ENCODE results near the gene PARP3.

DNA sequence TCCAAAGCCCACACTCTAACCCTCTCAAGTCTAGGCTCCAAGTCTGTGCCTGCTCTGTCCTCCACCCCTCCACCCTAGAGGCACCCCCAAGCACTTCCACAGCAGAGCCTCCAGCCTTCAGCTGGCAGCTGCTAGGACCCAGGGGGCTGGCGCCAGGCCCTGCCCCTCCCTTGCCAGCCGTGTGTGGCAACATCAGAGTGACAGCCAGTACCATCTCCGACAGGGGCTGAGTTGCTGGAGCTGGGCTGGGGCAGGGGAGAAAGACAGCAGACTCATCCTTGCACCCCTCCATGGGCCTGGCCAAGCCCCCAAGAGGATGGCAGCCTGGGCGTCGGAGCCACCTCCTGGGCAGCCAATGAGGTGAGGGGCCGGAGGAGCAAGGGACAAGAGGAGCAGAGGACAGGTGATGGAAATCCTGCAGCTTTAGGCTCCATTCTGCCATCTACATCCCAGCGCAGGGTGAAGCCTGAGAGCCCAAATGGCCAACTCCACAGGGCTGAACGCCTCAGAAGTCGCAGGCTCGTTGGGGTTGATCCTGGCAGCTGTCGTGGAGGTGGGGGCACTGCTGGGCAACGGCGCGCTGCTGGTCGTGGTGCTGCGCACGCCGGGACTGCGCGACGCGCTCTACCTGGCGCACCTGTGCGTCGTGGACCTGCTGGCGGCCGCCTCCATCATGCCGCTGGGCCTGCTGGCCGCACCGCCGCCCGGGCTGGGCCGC lies 13.2 kb downstream of the PARP3 start, which contains the start of gene GPR62:
- TF ChIP-seq, protein P1, sequence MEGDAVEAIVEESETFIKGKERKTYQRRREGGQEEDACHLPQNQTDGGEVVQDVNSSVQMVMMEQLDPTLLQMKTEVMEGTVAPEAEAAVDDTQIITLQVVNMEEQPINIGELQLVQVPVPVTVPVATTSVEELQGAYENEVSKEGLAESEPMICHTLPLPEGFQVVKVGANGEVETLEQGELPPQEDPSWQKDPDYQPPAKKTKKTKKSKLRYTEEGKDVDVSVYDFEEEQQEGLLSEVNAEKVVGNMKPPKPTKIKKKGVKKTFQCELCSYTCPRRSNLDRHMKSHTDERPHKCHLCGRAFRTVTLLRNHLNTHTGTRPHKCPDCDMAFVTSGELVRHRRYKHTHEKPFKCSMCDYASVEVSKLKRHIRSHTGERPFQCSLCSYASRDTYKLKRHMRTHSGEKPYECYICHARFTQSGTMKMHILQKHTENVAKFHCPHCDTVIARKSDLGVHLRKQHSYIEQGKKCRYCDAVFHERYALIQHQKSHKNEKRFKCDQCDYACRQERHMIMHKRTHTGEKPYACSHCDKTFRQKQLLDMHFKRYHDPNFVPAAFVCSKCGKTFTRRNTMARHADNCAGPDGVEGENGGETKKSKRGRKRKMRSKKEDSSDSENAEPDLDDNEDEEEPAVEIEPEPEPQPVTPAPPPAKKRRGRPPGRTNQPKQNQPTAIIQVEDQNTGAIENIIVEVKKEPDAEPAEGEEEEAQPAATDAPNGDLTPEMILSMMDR (IDR thresholded peaks at IDR 0.05) = no peak
- no peak for TF ChIP-seq POLR2A (IDR thresholded peaks at IDR 0.05)
- TF ChIP-seq EP300 (IDR thresholded peaks at IDR 0.05) = no peak

Measured in gastroesophageal sphincter (tissue), 3 donors.